ENCODE data around the gene LSM11. TPM values are rescaled to one million over a fixed set of nuclear protein-coding genes. Genes with fewer than 3 reads are reported as not detected.
"Not testable (repeated sequence)": the region's sequence is repeated elsewhere in the genome, so short reads cannot be mapped to it uniquely, and the experiment has no call there.

Gene LSM11
- total RNA-seq, 1 donor from 2014 or later = 6.3 TPM

DNA sequence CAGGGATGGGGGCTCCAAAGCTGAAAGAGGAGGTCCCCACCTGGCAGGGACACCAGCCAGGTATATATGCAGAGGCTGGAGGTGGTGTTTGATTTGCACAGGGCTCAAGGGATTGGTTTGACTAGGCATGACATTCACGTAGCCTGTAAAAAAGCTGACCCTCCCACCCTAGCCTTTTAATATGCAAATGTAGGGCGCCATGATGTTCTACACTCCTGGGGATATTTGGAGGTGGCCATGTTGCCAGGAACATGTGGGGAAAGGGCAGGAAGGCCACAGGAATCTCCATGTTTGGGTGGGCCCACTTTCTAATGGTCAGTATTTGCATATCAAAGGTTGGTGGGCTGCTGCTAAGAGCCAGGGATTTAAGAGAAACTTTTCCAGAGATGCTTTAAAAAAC, 24.3 kb upstream of the LSM11 start:
- H3K9me3 Mint-ChIP-seq (ENCODE audit: low read depth) = peaks cover 2% of the 10 kb centered on the region
- H3K27me3 Mint-ChIP-seq = no peaks in the 10 kb centered on the region
- H3K36me3 Mint-ChIP-seq (ENCODE audit: insufficient read depth) = no peaks in the 10 kb centered on the region
- no peak overlapping the region for H3K27ac Mint-ChIP-seq
- no peak for DNase-seq (ENCODE audit: low spot score, unreplicated experiment)
- TF ChIP-seq, protein P1, sequence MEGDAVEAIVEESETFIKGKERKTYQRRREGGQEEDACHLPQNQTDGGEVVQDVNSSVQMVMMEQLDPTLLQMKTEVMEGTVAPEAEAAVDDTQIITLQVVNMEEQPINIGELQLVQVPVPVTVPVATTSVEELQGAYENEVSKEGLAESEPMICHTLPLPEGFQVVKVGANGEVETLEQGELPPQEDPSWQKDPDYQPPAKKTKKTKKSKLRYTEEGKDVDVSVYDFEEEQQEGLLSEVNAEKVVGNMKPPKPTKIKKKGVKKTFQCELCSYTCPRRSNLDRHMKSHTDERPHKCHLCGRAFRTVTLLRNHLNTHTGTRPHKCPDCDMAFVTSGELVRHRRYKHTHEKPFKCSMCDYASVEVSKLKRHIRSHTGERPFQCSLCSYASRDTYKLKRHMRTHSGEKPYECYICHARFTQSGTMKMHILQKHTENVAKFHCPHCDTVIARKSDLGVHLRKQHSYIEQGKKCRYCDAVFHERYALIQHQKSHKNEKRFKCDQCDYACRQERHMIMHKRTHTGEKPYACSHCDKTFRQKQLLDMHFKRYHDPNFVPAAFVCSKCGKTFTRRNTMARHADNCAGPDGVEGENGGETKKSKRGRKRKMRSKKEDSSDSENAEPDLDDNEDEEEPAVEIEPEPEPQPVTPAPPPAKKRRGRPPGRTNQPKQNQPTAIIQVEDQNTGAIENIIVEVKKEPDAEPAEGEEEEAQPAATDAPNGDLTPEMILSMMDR (IDR thresholded peaks at IDR 0.05; ENCODE audit: unreplicated experiment) = no peak
- no peaks in the 10 kb centered on the region for H3K4me1 Mint-ChIP-seq (ENCODE audit: low read depth)
- H3K4me3 Mint-ChIP-seq (ENCODE audit: low read depth) = no peak overlapping the region

DNA sequence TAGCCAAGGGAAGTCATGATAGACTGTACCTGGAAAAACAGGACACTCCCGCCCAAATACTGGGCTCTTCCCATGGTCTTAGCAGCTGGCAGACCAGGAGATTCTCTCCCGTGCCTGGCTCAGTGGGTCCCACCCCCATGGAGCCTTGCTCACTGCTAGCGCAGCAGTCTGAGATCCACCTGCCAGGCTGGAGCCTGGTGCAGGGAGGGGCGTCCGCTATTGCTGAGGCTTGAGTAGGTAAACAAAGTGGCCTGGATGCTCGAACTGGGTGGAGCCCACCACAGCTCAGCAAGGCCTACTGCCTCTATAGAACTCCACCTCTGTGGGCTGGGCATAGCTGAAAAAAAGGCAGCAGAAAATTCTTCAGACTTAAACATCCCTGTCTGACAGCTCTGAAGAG, 22.4 kb upstream of the LSM11 start:
- Mint-ChIP-seq H3K27me3 (no peaks in the 10 kb centered on the region), H3K4me3 (ENCODE audit: low read depth) (no peak overlapping the region), H3K4me1 (ENCODE audit: low read depth) (no peaks in the 10 kb centered on the region), H3K9me3 (ENCODE audit: low read depth) (peaks cover 7% of the 10 kb centered on the region), H3K36me3 (ENCODE audit: insufficient read depth) (no peaks in the 10 kb centered on the region), H3K27ac (no peak overlapping the region)
- TF ChIP-seq, protein P1 (IDR thresholded peaks at IDR 0.05; ENCODE audit: unreplicated experiment) = no peak
- no peak for DNase-seq (ENCODE audit: low spot score, unreplicated experiment)

DNA sequence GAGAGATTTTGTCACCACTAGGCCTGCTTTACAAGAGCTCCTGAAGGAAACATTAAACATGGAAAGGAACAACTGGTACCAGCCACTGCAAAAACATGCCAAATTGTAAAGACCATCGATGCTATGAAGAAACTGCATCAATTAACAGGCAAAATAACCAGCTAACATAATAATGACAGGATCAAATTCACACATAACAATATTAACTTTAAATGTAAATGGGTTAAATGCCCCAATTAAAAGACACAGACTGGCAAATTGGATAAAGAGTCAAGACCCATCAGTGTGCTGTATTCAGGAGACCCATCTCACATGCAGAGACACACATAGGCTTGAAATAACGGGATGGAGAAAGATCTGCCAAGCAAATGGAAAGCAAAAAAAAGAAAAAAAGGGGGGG, 20.6 kb upstream of the LSM11 start:
- not testable (repeated sequence) for H3K27me3 Mint-ChIP-seq; H3K4me3 Mint-ChIP-seq (ENCODE audit: low read depth); DNase-seq (ENCODE audit: low spot score, unreplicated experiment); H3K4me1 Mint-ChIP-seq (ENCODE audit: low read depth); H3K36me3 Mint-ChIP-seq (ENCODE audit: insufficient read depth); H3K9me3 Mint-ChIP-seq (ENCODE audit: low read depth); H3K27ac Mint-ChIP-seq

DNA sequence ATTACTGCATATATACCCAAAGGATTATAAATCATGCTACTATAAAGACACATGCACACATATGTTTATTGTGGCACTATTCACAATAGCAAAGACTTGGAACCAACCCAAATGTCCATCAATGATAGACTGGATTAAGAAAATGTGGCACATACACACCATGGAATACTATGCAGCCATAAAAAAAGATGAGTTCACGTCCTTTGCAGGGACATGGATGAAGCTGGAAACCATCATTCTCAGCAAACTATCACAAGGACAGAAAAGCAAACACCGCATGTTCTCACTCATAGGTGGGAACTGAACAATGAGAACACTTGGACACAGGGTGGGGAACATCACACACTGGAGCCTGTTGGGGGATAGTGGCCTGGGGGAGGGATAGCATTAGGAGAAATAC, 16.9 kb upstream of the LSM11 start:
- H3K36me3 Mint-ChIP-seq (ENCODE audit: insufficient read depth); H3K9me3 Mint-ChIP-seq (ENCODE audit: low read depth); H3K4me1 Mint-ChIP-seq (ENCODE audit: low read depth); DNase-seq (ENCODE audit: low spot score, unreplicated experiment); H3K4me3 Mint-ChIP-seq (ENCODE audit: low read depth); H3K27ac Mint-ChIP-seq; H3K27me3 Mint-ChIP-seq: not testable (repeated sequence)

DNA sequence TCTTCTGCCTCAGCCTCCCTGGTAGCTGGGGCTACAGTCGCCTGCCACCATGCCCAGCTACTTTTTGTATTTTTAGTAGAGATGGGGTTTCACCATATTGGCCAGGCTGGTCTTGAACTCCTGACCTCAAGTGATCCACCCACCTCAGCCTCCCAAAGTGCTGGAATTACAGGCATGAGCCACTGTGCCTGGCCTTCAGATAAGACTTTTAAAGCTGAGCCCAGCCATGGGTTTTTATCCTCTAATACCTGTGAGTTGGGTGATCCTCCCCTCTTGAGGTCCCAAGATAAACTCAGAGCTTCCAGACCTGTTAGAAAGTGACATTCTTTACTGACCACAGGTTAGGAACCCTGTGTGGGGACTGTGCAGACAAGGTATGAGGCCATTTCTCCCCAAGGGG, 15.7 kb upstream of the LSM11 start:
- not testable (repeated sequence) for H3K4me3 Mint-ChIP-seq (ENCODE audit: low read depth); H3K27me3 Mint-ChIP-seq; H3K36me3 Mint-ChIP-seq (ENCODE audit: insufficient read depth)

DNA sequence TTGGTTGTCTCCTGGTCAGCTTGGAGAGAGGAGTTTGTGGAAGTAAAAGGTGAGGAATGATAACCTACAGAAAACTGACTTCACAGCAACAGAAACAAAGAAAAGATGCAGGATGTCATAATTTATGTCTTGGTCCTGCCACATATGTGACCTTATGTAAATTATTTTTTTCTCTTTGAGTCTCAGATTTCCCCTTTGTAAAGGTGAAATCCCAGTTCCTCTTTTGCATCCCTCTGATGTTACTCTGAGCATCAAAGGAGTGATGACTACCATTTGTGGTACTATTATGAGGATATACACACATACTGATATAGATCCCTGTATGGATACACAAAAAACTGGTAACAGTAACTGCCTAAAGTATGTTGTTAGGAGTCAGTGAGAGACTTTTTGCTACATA, 13.7 kb upstream of the LSM11 start:
- Mint-ChIP-seq H3K27ac (no peak overlapping the region), H3K9me3 (ENCODE audit: low read depth) (peaks cover 4% of the 10 kb centered on the region), H3K4me1 (ENCODE audit: low read depth) (peaks cover 7% of the 10 kb centered on the region), H3K27me3 (no peaks in the 10 kb centered on the region), H3K36me3 (ENCODE audit: insufficient read depth) (peaks cover 4% of the 10 kb centered on the region), H3K4me3 (ENCODE audit: low read depth) (no peak overlapping the region)
- TF ChIP-seq, protein P1 (IDR thresholded peaks at IDR 0.05; ENCODE audit: unreplicated experiment) = no peak
- no peak for DNase-seq (ENCODE audit: low spot score, unreplicated experiment)

More for the DNA sequence above, 15.7 kb upstream of the LSM11 start:
- not testable (repeated sequence) for H3K4me1 Mint-ChIP-seq (ENCODE audit: low read depth); H3K9me3 Mint-ChIP-seq (ENCODE audit: low read depth); H3K27ac Mint-ChIP-seq; DNase-seq (ENCODE audit: low spot score, unreplicated experiment)

DNA sequence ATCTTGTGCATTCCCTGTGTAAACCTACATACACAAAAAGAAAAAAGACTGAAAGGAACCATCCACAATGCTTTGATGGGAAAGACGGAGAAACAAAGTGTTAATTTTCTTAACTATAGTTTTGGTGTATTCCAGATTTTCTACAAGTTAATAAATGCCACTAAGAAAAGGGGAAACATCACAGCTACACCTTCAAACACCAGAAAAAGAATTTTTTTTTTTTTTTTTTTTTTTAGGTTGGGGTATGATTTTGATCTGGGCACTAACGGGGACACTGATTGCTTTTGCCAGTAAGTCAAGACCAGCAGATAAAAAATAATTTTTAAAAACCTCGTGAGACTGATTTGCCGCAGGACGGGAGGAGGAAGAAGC, 12.6 kb upstream of the LSM11 start:
- H3K9me3 Mint-ChIP-seq (ENCODE audit: low read depth) = no peaks in the 10 kb centered on the region
- no peaks in the 10 kb centered on the region for H3K27me3 Mint-ChIP-seq
- H3K27ac Mint-ChIP-seq = peak overlapping the region; percentile 99
- peak overlapping the region; percentile 100 for H3K4me3 Mint-ChIP-seq (ENCODE audit: low read depth)
- peaks cover 7% of the 10 kb centered on the region for H3K4me1 Mint-ChIP-seq (ENCODE audit: low read depth)
- peaks cover 4% of the 10 kb centered on the region for H3K36me3 Mint-ChIP-seq (ENCODE audit: insufficient read depth)
- TF ChIP-seq, protein P1 (IDR thresholded peaks at IDR 0.05; ENCODE audit: unreplicated experiment) = no peak
- no peak for DNase-seq (ENCODE audit: low spot score, unreplicated experiment)
